Stomach (tissue), 9 donors: Measurements from ENCODE around the gene C4orf50. TPM values are rescaled to one million over a fixed set of nuclear protein-coding genes. Genes with fewer than 3 reads are reported as not detected.
A peak's percentile ranks its signal among the peaks of the same experiment; 100 is the strongest.

Source experiments
- DNase-seq, 2 donors: peaks; one replicate each; pipeline versions ENCODE4 v3.0.0 to v3.0.0-alpha.2; 2013 to 2019
- H3K27ac ChIP-seq, 5 donors: fragments of 200-600 bp in 4 of 5; sonication (generic) in 4 of 5; one replicate each; pipeline ENCODE4 v1.5.1; 2013 to 2019; ENCODE audit warnings: mild to moderate bottlenecking in 1 of 5, moderate library complexity in 1 of 5
- H3K27me3 ChIP-seq, 3 donors: fragments of 200-600 bp; sonication (generic); one replicate each; pipeline ENCODE4 v1.5.1; 2017 to 2019; ENCODE audit warnings: mixed run types in 1 of 3
- H3K36me3 ChIP-seq, 4 donors: fragments of 200-600 bp; sonication (generic); 1 replicate in 3 of 4; 2 replicates in 1 of 4; pipeline ENCODE4 v1.5.1; 2016 to 2019
- H3K4me1 ChIP-seq, 4 donors: fragments of 200-600 bp; sonication (generic); one replicate each; pipeline ENCODE4 v1.5.1; 2016 to 2019
- H3K4me3 ChIP-seq, 4 donors: fragments of 200-600 bp; sonication (generic) in 3 of 4; one replicate each; pipeline ENCODE4 v1.5.1; 2016 to 2019; ENCODE audit warnings: mild to moderate bottlenecking in 1 of 4
- H3K9me3 ChIP-seq, 4 donors: fragments of 200-600 bp; sonication (generic); one replicate each; pipeline ENCODE4 v1.5.1; 2016 to 2019
- CTCF ChIP-seq, 7 experiments: fragments of 450-650 bp in 4 of 7; fragments of 200-600 bp in 3 of 7; sonication (generic) in 3 of 7; IDR thresholded peaks; one replicate each; pipeline ENCODE4 v1.5.1; 2016 to 2019; ENCODE audit warnings: antibody characterized with exemption in 7 of 7, control low read depth in 2 of 7, mild to moderate bottlenecking in 1 of 7
- EP300 ChIP-seq: sonication (generic); formaldehyde crosslinking; IDR thresholded peaks from one replicate; pipeline ENCODE4 v1.6.1; 2017; ENCODE audit warnings: antibody characterized with exemption
- POLR2A ChIP-seq, 4 donors: fragments of 450-650 bp; IDR thresholded peaks; one replicate each; pipeline ENCODE4 v1.6.1; 2016; ENCODE audit warnings: antibody characterized with exemption in 4 of 4, control low read depth in 2 of 4, mild to moderate bottlenecking in 1 of 4, moderate library complexity in 1 of 4
- POLR2AphosphoS5 ChIP-seq, 3 donors: sonication (generic); formaldehyde crosslinking; IDR thresholded peaks; one replicate each; pipeline ENCODE4 v1.6.1; 2016; ENCODE audit warnings: antibody characterized with exemption in 3 of 3
- WGBS, 5 donors: extraction: QIAGEN DNeasy Blood & Tissue Kit in 3 of 5; methylation state at CpG; one replicate each; pipeline versions ENCODE4 v1.1.5 to v1.1.7; 2013 to 2018; 5-methylcytosine and 5-hydroxymethylcytosine counted together
- intact Hi-C: fragments of 100-400 bp; cut with DNase I; formaldehyde crosslinking; loops from one replicate; pipeline ENCODE4 v1.15.1; 2023; ENCODE audit warnings: low total_unique reads
- polyA plus RNA-seq, 3 donors: library from polyadenylated mRNA; stranded (reverse); fragments of 200-250 nt; gene quantifications; one replicate each; pipeline ENCODE4 v1.2.3, GENCODE V29; 2013
- total RNA-seq, 5 donors: library from RNA; depleted of rRNA; stranded (reverse); fragments of >200 nt; gene quantifications; one replicate each; pipeline versions ENCODE4 v1.1.0 to v1.2.3, GENCODE V29; 2014 to 2016
- donor health status: healthy with polysubstance abuse.
- donor health status: Bipolar disorder and iron deficiency.
- donor health status: healthy.

C4orf50 gene
- total and polyA plus RNA-seq, 8 donors: under 0.01 to 1.8 (median 0.85) TPM; not detected in 4

- peaks cover 29 to 98% (median 74%) of the 10 kb centered on the region in 3 donors for H3K27me3 ChIP-seq
- DNase-seq: no peak
- peaks cover 19 to 38% (median 31%) of the 10 kb centered on the region in 4 donors for H3K4me1 ChIP-seq
- peak overlapping the region in 3 of 4 donors; percentile 13 to 19 (median 19) for H3K4me3 ChIP-seq
- H3K27ac ChIP-seq: no peak overlapping the region
- no peaks in the 10 kb centered on the region for H3K36me3 ChIP-seq
- intact Hi-C loops: no loop called here
- 0 to 6% (median 4%) methylated on average over 1 to 100 of the region's 100 CpGs for WGBS, 5 donors
- H3K9me3 ChIP-seq: peaks cover 0 to 8% (median 4%) of the 10 kb centered on the region in 4 donors
- no peak for TF ChIP-seq POLR2A (IDR thresholded peaks at IDR 0.05)
Measured at GRCh38 chr4:5892323-5893003, 125.8 kb downstream of the C4orf50 start.

- peaks cover 0 to 2% (median under 1%) of the 10 kb centered on the region in 4 donors for H3K9me3 ChIP-seq
- 13 to 22% (median 17%) methylated on average over 28 to 34 of the region's 34 CpGs for WGBS, 5 donors
- intact Hi-C loops: no loop called here
- peaks cover 35 to 98% (median 81%) of the 10 kb centered on the region in 3 donors for H3K27me3 ChIP-seq
- no peak overlapping the region for H3K4me3 ChIP-seq
- peaks cover 19 to 43% (median 35%) of the 10 kb centered on the region in 4 donors for H3K4me1 ChIP-seq
- H3K36me3 ChIP-seq: no peaks in the 10 kb centered on the region
- TF ChIP-seq EP300 (no peak), CTCF (IDR thresholded peaks at IDR 0.05) (no peak), POLR2A (IDR thresholded peaks at IDR 0.05) (no peak), POLR2AphosphoS5 (IDR thresholded peaks at IDR 0.05) (no peak)
- DNase-seq: no peak
- H3K27ac ChIP-seq: no peak overlapping the region
Measured at GRCh38 chr4:5891563-5892322, 126.5 kb downstream of the C4orf50 start.

GRCh38 chr4:5890063-5890727 lies 128.0 kb downstream of the C4orf50 start:
- WGBS, 5 donors: 2 to 7% (median 3%) methylated on average over 29 to 41 of the region's 41 CpGs
- intact Hi-C loops: no loop called here
- no peaks in the 10 kb centered on the region for H3K9me3 ChIP-seq
- TF ChIP-seq POLR2A (IDR thresholded peaks at IDR 0.05) (no peak), EP300 (no peak), CTCF (IDR thresholded peaks at IDR 0.05) (no peak), POLR2AphosphoS5 (IDR thresholded peaks at IDR 0.05) (no peak)
- H3K27me3 ChIP-seq: peaks cover 35 to 100% (median 75%) of the 10 kb centered on the region in 3 donors
- H3K4me1 ChIP-seq: peaks cover 19 to 43% (median 35%) of the 10 kb centered on the region in 4 donors
- H3K27ac ChIP-seq: no peak overlapping the region
- H3K36me3 ChIP-seq: no peaks in the 10 kb centered on the region
- DNase-seq: peak in 1 of 2 donors; percentile 91
- H3K4me3 ChIP-seq: peak overlapping the region in 3 of 4 donors; percentile 10 to 14 (median 12)

GRCh38 chr4:5889002-5889696 lies 129.1 kb downstream of the C4orf50 start:
- intact Hi-C loops: no loop called here
- 24 to 37% (median 26%) methylated on average over 8 of the region's 8 CpGs for WGBS, 5 donors
- DNase-seq: no peak
- Histone ChIP-seq H3K27me3 (peaks cover 35 to 100% (median 73%) of the 10 kb centered on the region in 3 donors), H3K36me3 (no peaks in the 10 kb centered on the region), H3K27ac (no peak overlapping the region), H3K4me3 (peak overlapping the region in 2 of 4 donors; percentile 53 to 55), H3K4me1 (peaks cover 19 to 43% (median 35%) of the 10 kb centered on the region in 4 donors), H3K9me3 (no peaks in the 10 kb centered on the region)
- TF ChIP-seq EP300: no peak
- no peak for TF ChIP-seq CTCF (IDR thresholded peaks at IDR 0.05)
- no peak for TF ChIP-seq POLR2A (IDR thresholded peaks at IDR 0.05)
- TF ChIP-seq POLR2AphosphoS5 (IDR thresholded peaks at IDR 0.05): no peak
